ENCODE measurements around the gene TSPYL4. TPM values are rescaled to one million over a fixed set of nuclear protein-coding genes. Genes with fewer than 3 reads are reported as not detected.

Gene TSPYL4
- total RNA-seq, 1 donor from 2014 or later: 25.8 TPM

- Mint-ChIP-seq H3K27me3 (ENCODE audit: low read depth, unreplicated experiment) (no peaks in the 10 kb centered on the region), H3K36me3 (ENCODE audit: low read depth, unreplicated experiment) (no peaks in the 10 kb centered on the region), H3K27ac (ENCODE audit: unreplicated experiment) (no peak overlapping the region), H3K4me1 (ENCODE audit: low read depth, unreplicated experiment) (peaks cover 22% of the 10 kb centered on the region), H3K9me3 (ENCODE audit: unreplicated experiment) (no peaks in the 10 kb centered on the region), H3K4me3 (ENCODE audit: unreplicated experiment) (no peak overlapping the region)
- Histone ChIP-seq H3K4me3 (ENCODE audit: insufficient read depth, low read depth, low read length) (no peak overlapping the region), H3K79me2 (ENCODE audit: insufficient read depth, low read length) (peaks cover 30% of the 10 kb centered on the region), H3K27me3 (ENCODE audit: insufficient read depth, low read length) (no peaks in the 10 kb centered on the region), H3K9ac (ENCODE audit: low read length) (no peak overlapping the region), H3K27ac (ENCODE audit: low read depth, low read length) (peak overlapping the region; percentile 43), H3K36me3 (ENCODE audit: insufficient read depth, low read length) (peaks cover 3% of the 10 kb centered on the region), H2AFZ (ENCODE audit: low read depth, low read length) (no peak overlapping the region), H3K4me2 (ENCODE audit: low read length) (peak overlapping the region; percentile 53), H3K4me1 (ENCODE audit: insufficient read depth, low read length) (peaks cover 13% of the 10 kb centered on the region), H4K20me1 (ENCODE audit: insufficient read depth, low read length) (peaks cover 4% of the 10 kb centered on the region), H3K9me3 (ENCODE audit: insufficient read depth, low read depth, low read length) (no peaks in the 10 kb centered on the region)
- peak; percentile 80 for DNase-seq (ENCODE audit: low read depth)
- peak; percentile 66 for FAIRE-seq
- TF ChIP-seq CTCF (IDR thresholded peaks at IDR 0.05; ENCODE audit: insufficient read depth, low read depth, low read length) (no peak), EZH2 (IDR thresholded peaks at IDR 0.05; ENCODE audit: insufficient read depth, low read length) (no peak)
Observed at GRCh38 chr6:116246089-116246488, 7.8 kb downstream of the TSPYL4 start.

GRCh38 chr6:116244284-116244683, 9.6 kb downstream of the TSPYL4 start:
- Histone ChIP-seq H3K4me2 (ENCODE audit: low read length) (no peak overlapping the region), H3K27me3 (ENCODE audit: insufficient read depth, low read length) (no peaks in the 10 kb centered on the region), H2AFZ (ENCODE audit: low read depth, low read length) (no peak overlapping the region), H3K27ac (ENCODE audit: low read depth, low read length) (no peak overlapping the region), H3K9ac (ENCODE audit: low read length) (no peak overlapping the region), H3K4me1 (ENCODE audit: insufficient read depth, low read length) (no peaks in the 10 kb centered on the region), H3K9me3 (ENCODE audit: insufficient read depth, low read depth, low read length) (no peaks in the 10 kb centered on the region), H3K36me3 (ENCODE audit: insufficient read depth, low read length) (peaks cover 3% of the 10 kb centered on the region), H4K20me1 (ENCODE audit: insufficient read depth, low read length) (no peaks in the 10 kb centered on the region), H3K79me2 (ENCODE audit: insufficient read depth, low read length) (peaks cover 12% of the 10 kb centered on the region), H3K4me3 (ENCODE audit: insufficient read depth, low read depth, low read length) (no peak overlapping the region)
- Mint-ChIP-seq H3K36me3 (ENCODE audit: low read depth, unreplicated experiment) (peaks cover 2% of the 10 kb centered on the region), H3K4me3 (ENCODE audit: unreplicated experiment) (no peak overlapping the region), H3K4me1 (ENCODE audit: low read depth, unreplicated experiment) (peaks cover 10% of the 10 kb centered on the region), H3K27ac (ENCODE audit: unreplicated experiment) (no peak overlapping the region), H3K27me3 (ENCODE audit: low read depth, unreplicated experiment) (no peaks in the 10 kb centered on the region), H3K9me3 (ENCODE audit: unreplicated experiment) (no peaks in the 10 kb centered on the region)
- DNase-seq (ENCODE audit: low read depth) (no peak), FAIRE-seq (no peak)
- TF ChIP-seq EZH2 (IDR thresholded peaks at IDR 0.05; ENCODE audit: insufficient read depth, low read length) (no peak), CTCF (IDR thresholded peaks at IDR 0.05; ENCODE audit: insufficient read depth, low read depth, low read length) (no peak)

- no peaks in the 10 kb centered on the region for H3K27me3 ChIP-seq (ENCODE audit: insufficient read depth, low read length)
Observed at GRCh38 chr6:116239856-116240255, 14.0 kb downstream of the TSPYL4 start.

More at GRCh38 chr6:116239856-116240255, 14.0 kb downstream of the TSPYL4 start:
- no peak for TF ChIP-seq EZH2 (IDR thresholded peaks at IDR 0.05; ENCODE audit: insufficient read depth, low read length)
- no peak for TF ChIP-seq CTCF (IDR thresholded peaks at IDR 0.05; ENCODE audit: insufficient read depth, low read depth, low read length)
- H3K27ac Mint-ChIP-seq (ENCODE audit: unreplicated experiment): no peak overlapping the region
- H3K4me1 ChIP-seq (ENCODE audit: insufficient read depth, low read length): no peaks in the 10 kb centered on the region
- H3K9me3 Mint-ChIP-seq (ENCODE audit: unreplicated experiment): no peaks in the 10 kb centered on the region
- H3K79me2 ChIP-seq (ENCODE audit: insufficient read depth, low read length): no peaks in the 10 kb centered on the region
- H3K9me3 ChIP-seq (ENCODE audit: insufficient read depth, low read depth, low read length): no peaks in the 10 kb centered on the region
- no peaks in the 10 kb centered on the region for H4K20me1 ChIP-seq (ENCODE audit: insufficient read depth, low read length)
- H2AFZ ChIP-seq (ENCODE audit: low read depth, low read length): no peak overlapping the region
- H3K27me3 Mint-ChIP-seq (ENCODE audit: low read depth, unreplicated experiment): no peaks in the 10 kb centered on the region
- no peak overlapping the region for H3K4me3 ChIP-seq (ENCODE audit: insufficient read depth, low read depth, low read length)
- H3K27ac ChIP-seq (ENCODE audit: low read depth, low read length): no peak overlapping the region
- DNase-seq (ENCODE audit: low read depth) (no peak), FAIRE-seq (no peak)
- peaks cover 3% of the 10 kb centered on the region for H3K36me3 ChIP-seq (ENCODE audit: insufficient read depth, low read length)
- no peak overlapping the region for H3K4me3 Mint-ChIP-seq (ENCODE audit: unreplicated experiment)
- peaks cover 2% of the 10 kb centered on the region for H3K36me3 Mint-ChIP-seq (ENCODE audit: low read depth, unreplicated experiment)
- no peak overlapping the region for H3K4me2 ChIP-seq (ENCODE audit: low read length)
- no peaks in the 10 kb centered on the region for H3K4me1 Mint-ChIP-seq (ENCODE audit: low read depth, unreplicated experiment)
- no peak overlapping the region for H3K9ac ChIP-seq (ENCODE audit: low read length)
